Mucosa of stomach (tissue), 1 donor: ENCODE data around the gene RTL9.

ENCODE experiments used
- H3K27me3 ChIP-seq: one replicate; pipeline ENCODE4 v1.7.0; 2013; ENCODE audit warnings: mild to moderate bottlenecking, low read length; ENCODE audit not compliant: control insufficient read depth, insufficient read depth
- H3K36me3 ChIP-seq: one replicate; pipeline ENCODE4 v1.7.0; 2013; ENCODE audit warnings: low read length; ENCODE audit not compliant: control insufficient read depth, insufficient read depth
- H3K4me1 ChIP-seq: one replicate; pipeline ENCODE4 v1.7.0; 2013; ENCODE audit warnings: mild to moderate bottlenecking, low read length; ENCODE audit not compliant: control insufficient read depth, insufficient read depth
- H3K4me3 ChIP-seq: one replicate; pipeline ENCODE4 v1.7.0; 2013; ENCODE audit warnings: low read length
- H3K9ac ChIP-seq: one replicate; pipeline ENCODE4 v1.7.0; 2013; ENCODE audit warnings: mild to moderate bottlenecking, low read length, moderate library complexity
- H3K9me3 ChIP-seq: one replicate; pipeline ENCODE4 v1.7.0; 2013; ENCODE audit warnings: mild to moderate bottlenecking, low read length, moderate library complexity; ENCODE audit not compliant: control insufficient read depth
- donor health status: Pancreatic carcinoma.

The RTL9 gene

DNA sequence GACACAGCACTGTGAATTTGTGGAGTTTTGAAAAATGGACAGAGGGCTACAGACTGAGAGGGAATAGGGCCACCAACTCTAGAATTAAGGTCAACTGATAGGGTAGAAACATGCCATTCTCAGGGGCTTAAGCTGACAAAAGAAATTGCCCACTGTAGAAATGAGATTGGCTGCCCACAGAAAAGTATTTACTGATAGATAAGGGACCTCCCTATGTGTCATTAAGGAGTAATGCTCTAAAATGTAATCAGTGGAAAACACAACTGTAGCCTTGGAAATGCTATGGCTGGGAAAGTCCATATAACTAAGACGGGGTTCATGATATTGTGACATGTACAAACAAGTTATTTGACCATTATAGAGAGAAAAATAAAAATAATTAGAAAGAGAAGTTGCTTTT, 4.6 kb downstream of the RTL9 start:
- Histone ChIP-seq H3K36me3 (no peaks in the 10 kb centered on the region), H3K27me3 (no peaks in the 10 kb centered on the region), H3K4me1 (peaks cover 6% of the 10 kb centered on the region), H3K4me3 (no peak overlapping the region), H3K9me3 (no peaks in the 10 kb centered on the region), H3K9ac (no peak overlapping the region)

- Histone ChIP-seq H3K36me3 (no peaks in the 10 kb centered on the region), H3K9ac (no peak overlapping the region), H3K4me3 (no peak overlapping the region), H3K9me3 (no peaks in the 10 kb centered on the region), H3K4me1 (no peaks in the 10 kb centered on the region), H3K27me3 (no peaks in the 10 kb centered on the region)
These were observed 14.7 kb downstream of the RTL9 start for GRCh38 chrX:110373310-110373709.

GRCh38 chrX:110374559-110374958, 15.9 kb downstream of the RTL9 start:
- H3K9ac ChIP-seq: no peak overlapping the region
- H3K27me3 ChIP-seq: no peaks in the 10 kb centered on the region
- H3K4me1 ChIP-seq: no peaks in the 10 kb centered on the region
- no peaks in the 10 kb centered on the region for H3K36me3 ChIP-seq
- H3K4me3 ChIP-seq: no peak overlapping the region
- H3K9me3 ChIP-seq: no peaks in the 10 kb centered on the region

GRCh38 chrX:110381216-110381615, 22.6 kb downstream of the RTL9 start:
- H3K27me3 ChIP-seq: no peaks in the 10 kb centered on the region
- no peaks in the 10 kb centered on the region for H3K9me3 ChIP-seq
- no peaks in the 10 kb centered on the region for H3K36me3 ChIP-seq
- H3K4me3 ChIP-seq: no peak overlapping the region
- H3K9ac ChIP-seq: no peak overlapping the region
- H3K4me1 ChIP-seq: no peaks in the 10 kb centered on the region

DNA sequence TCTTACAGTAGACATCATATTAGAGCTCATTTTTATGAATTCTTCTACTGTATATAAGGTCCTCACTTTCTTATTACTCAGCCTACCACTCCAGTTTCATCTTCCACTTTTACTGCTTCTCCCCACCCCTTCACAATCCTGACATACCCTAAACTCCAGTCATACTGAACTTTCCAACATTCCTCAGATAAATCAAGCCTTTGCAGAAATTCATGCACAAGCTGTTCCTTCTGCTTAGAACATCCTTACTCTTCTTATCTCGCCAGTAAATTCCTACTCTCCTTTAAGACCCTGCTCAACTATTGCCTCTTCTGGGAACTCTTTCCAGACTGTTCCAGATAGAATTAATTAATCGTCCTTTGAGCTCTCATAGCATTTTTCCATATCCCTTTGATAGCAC, 24.8 kb downstream of the RTL9 start:
- Histone ChIP-seq H3K9me3 (no peaks in the 10 kb centered on the region), H3K36me3 (no peaks in the 10 kb centered on the region), H3K4me1 (no peaks in the 10 kb centered on the region), H3K27me3 (no peaks in the 10 kb centered on the region), H3K9ac (no peak overlapping the region), H3K4me3 (no peak overlapping the region)

DNA sequence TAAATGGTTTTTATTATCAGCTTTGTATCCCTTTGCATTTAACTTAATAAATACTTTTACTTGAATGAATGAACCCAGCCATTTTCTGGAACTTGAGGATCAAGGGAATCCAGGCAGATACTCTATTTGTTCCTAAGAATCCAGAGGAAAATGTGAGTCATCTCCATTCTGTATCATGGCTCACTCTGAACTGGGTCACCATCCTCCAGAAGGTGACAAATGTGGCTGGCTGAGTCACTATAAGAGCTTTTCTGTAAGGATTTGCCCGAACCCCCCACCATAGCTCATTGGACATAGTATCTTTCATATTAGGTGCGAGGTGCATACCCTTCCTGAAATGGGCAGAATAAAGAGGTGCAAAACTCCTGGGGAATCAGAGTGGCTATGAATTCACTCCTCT, 25.8 kb downstream of the RTL9 start:
- H3K9ac ChIP-seq: no peak overlapping the region
- no peaks in the 10 kb centered on the region for H3K9me3 ChIP-seq
- no peaks in the 10 kb centered on the region for H3K36me3 ChIP-seq
- H3K27me3 ChIP-seq: no peaks in the 10 kb centered on the region
- H3K4me1 ChIP-seq: no peaks in the 10 kb centered on the region
- no peak overlapping the region for H3K4me3 ChIP-seq

DNA sequence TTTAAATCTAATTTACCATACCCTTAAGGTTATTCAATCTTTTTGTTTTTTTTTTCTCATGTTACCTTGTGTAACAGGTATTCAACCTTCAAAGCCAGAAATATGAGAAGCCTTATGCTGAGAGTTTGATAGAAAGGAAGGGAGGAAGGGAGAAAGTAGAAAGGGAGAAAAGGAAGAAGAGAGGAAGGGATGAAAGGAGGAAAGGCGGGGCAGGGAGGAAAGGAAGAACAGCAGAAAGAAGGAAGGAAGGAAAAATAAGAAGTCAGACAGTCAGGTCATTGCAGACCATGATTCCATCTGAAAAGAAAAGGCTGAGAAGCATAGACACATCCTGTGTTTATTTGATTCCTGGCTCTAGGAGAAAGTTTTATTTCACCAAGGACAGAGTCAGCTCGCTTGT, 30.9 kb downstream of the RTL9 start:
- H3K36me3 ChIP-seq: no peaks in the 10 kb centered on the region
- no peak overlapping the region for H3K9ac ChIP-seq
- H3K27me3 ChIP-seq: no peaks in the 10 kb centered on the region
- no peak overlapping the region for H3K4me3 ChIP-seq
- no peaks in the 10 kb centered on the region for H3K4me1 ChIP-seq
- H3K9me3 ChIP-seq: no peaks in the 10 kb centered on the region

DNA sequence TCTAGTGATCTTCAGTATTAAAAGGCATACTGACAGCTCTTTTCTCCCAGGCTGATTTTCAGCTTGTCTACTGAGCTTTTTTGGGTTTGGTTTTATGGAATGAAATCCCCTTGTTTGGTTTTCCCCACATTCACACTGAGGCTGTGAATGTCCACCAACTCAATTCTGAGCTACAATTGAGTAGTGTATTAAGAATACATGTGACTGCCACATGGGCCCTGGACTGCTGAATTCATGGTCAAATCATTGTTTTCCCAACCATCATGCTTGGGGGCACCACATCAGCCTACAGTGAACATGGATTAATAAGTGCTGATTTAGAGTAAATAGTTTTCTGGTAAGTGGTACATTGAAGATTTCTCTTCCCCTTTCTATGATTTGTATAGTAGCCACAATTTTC, 32.4 kb downstream of the RTL9 start:
- H3K4me1 ChIP-seq: no peaks in the 10 kb centered on the region
- no peaks in the 10 kb centered on the region for H3K27me3 ChIP-seq
- H3K36me3 ChIP-seq: no peaks in the 10 kb centered on the region
- H3K9ac ChIP-seq: no peak overlapping the region
- H3K9me3 ChIP-seq: no peaks in the 10 kb centered on the region
- no peak overlapping the region for H3K4me3 ChIP-seq

- H3K36me3 ChIP-seq: no peaks in the 10 kb centered on the region
- no peaks in the 10 kb centered on the region for H3K27me3 ChIP-seq
- H3K9me3 ChIP-seq: no peaks in the 10 kb centered on the region
- H3K9ac ChIP-seq: no peak overlapping the region
- H3K4me3 ChIP-seq: no peak overlapping the region
- H3K4me1 ChIP-seq: no peaks in the 10 kb centered on the region
These were observed 36.0 kb downstream of the RTL9 start for GRCh38 chrX:110394651-110395050.

DNA sequence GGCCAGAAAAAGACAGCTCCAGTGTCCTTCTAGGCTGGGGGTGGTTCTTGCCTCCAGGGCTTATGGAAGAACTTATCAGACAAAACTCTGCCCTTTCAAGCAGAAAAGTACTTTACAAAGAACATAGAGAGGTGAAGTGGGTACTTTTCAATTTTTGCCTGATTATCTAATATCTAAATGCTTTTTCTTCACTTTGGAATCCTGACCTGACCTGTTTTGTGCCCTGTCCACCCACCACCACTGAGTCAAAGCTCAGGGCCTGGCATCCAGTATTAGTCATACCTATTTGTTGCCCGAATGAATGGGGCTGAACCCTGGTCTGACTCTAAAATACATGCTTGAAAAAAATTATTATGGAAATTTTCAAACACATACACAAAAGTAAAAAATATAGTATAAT, 37.2 kb downstream of the RTL9 start:
- Histone ChIP-seq H3K9ac (no peak overlapping the region), H3K4me1 (no peaks in the 10 kb centered on the region), H3K4me3 (no peak overlapping the region), H3K36me3 (no peaks in the 10 kb centered on the region), H3K9me3 (no peaks in the 10 kb centered on the region), H3K27me3 (no peaks in the 10 kb centered on the region)

- no peaks in the 10 kb centered on the region for H3K27me3 ChIP-seq
- no peaks in the 10 kb centered on the region for H3K9me3 ChIP-seq
- H3K36me3 ChIP-seq: no peaks in the 10 kb centered on the region
- no peak overlapping the region for H3K9ac ChIP-seq
- no peaks in the 10 kb centered on the region for H3K4me1 ChIP-seq
- no peak overlapping the region for H3K4me3 ChIP-seq
These were observed 38.1 kb downstream of the RTL9 start for GRCh38 chrX:110396735-110397134.

DNA sequence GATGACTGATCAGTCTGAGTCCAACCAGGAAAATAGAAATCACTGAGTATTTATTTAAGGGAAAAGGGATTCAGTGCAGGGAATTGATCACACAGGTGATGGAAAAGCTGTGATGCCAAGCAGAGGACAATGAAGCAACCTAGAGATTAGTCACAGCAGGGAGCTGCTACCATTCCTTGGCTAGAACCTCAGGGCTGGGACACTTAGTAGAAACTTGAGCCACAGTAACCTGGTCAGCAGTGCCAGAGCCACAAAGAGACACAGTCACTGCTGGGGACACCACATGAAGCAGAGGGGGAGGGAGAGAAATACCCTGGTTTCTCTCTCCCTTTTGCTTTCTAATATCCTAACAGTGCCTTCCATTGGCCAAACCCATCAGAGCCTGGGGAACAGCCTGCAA, 38.7 kb downstream of the RTL9 start:
- no peak overlapping the region for H3K9ac ChIP-seq
- H3K27me3 ChIP-seq: no peaks in the 10 kb centered on the region
- no peaks in the 10 kb centered on the region for H3K9me3 ChIP-seq
- no peaks in the 10 kb centered on the region for H3K4me1 ChIP-seq
- no peak overlapping the region for H3K4me3 ChIP-seq
- H3K36me3 ChIP-seq: no peaks in the 10 kb centered on the region

- Histone ChIP-seq H3K36me3 (no peaks in the 10 kb centered on the region), H3K9me3 (no peaks in the 10 kb centered on the region), H3K9ac (no peak overlapping the region), H3K4me3 (no peak overlapping the region), H3K4me1 (no peaks in the 10 kb centered on the region), H3K27me3 (no peaks in the 10 kb centered on the region)
These were observed 39.3 kb downstream of the RTL9 start for GRCh38 chrX:110397904-110398303.
